KOPT-K1 (cell line): ENCODE results near the gene TAF11L4.
"Not testable (repeated sequence)": the region's sequence is repeated elsewhere in the genome, so short reads cannot be mapped to it uniquely, and the experiment has no call there.

ENCODE experiments used
- H3K27ac ChIP-seq: fragments of 200-600 bp; sonication (generic); 2 replicates; pipeline ENCODE4 v1.5.1; 2016; ENCODE audit warnings: antibody characterized with exemption, mild to moderate bottlenecking, low read depth, low read length; ENCODE audit not compliant: poor library complexity, severe bottlenecking
- H3K36me3 ChIP-seq: fragments of 200-600 bp; sonication (generic); 2 replicates; pipeline ENCODE4 v1.5.1; 2017; ENCODE audit warnings: antibody characterized with exemption, mild to moderate bottlenecking, low read length, moderate library complexity; ENCODE audit not compliant: insufficient read depth
- H3K9me3 ChIP-seq: fragments of 200-600 bp; sonication (generic); 2 replicates; pipeline ENCODE4 v1.5.1; 2017; ENCODE audit warnings: antibody characterized with exemption, low read length, mild to moderate bottlenecking; ENCODE audit not compliant: insufficient read depth, poor library complexity, severe bottlenecking

The TAF11L4 gene

DNA sequence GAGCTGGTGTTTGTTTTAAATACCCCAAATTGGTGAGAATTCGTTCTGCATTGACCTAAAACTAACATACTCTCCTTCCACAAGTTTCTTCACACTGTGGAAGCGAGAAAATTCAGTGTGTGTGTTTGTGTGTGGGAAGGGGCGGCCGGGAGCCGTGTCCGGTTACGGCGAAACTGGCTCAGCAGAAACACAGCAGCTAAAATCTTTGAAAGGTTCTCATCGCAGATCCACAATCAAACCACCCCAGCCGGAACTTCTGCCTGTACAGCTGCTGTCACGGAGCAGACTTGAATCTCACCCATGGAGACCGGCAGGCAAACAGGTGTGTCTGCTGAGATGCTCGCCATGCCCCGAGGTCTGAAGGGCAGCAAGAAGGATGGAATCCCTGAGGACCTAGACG is at the start of gene TAF11L4:
Gene TAF11L4 (plus strand): TSS at position 301 of the 400 bp plus-strand sequence.
- H3K9me3 ChIP-seq, H3K27ac ChIP-seq, H3K36me3 ChIP-seq: not testable (repeated sequence)

DNA sequence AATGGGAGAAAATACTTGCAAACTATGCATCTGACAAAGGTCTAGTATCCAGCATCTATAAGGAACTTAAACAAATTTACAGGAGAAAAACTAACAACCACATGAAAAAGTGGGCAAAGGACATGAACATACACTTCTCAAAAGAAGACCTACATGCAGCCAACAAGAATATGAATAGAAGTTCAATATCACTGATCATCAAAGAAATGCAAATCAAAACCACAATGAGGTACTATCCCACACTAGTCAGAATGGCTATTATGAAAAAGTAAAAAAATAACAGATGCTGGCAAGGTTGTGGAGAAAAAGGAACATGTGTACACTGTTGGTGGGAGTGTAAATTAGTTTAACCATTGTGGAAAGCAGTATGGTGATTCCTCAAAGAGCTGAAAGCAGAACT is 46.5 kb upstream of the TAF11L4 start:
- not testable (repeated sequence) for H3K27ac ChIP-seq, H3K36me3 ChIP-seq, H3K9me3 ChIP-seq

DNA sequence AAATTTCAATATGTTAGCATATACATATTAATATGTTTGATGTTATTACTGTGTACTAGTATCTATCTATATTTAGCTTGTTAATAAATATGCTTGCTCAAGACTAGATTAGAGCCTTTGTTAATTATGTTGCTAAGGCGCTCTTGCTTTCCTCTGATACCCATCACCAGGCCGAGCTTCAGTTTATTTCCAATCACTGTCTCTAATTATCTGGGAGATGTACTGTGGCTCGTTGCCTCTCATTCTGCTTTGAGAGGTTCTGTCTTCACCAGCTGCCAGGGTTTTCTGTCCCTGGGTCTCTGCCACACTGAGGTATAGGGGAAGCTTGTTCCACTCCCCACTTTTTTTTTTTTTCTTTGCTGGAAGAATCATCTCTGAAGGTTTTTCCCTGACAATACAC is 44.6 kb upstream of the TAF11L4 start:
- Histone ChIP-seq H3K27ac (no peak overlapping the region), H3K36me3 (no peaks in the 10 kb centered on the region), H3K9me3 (no peaks in the 10 kb centered on the region)

DNA sequence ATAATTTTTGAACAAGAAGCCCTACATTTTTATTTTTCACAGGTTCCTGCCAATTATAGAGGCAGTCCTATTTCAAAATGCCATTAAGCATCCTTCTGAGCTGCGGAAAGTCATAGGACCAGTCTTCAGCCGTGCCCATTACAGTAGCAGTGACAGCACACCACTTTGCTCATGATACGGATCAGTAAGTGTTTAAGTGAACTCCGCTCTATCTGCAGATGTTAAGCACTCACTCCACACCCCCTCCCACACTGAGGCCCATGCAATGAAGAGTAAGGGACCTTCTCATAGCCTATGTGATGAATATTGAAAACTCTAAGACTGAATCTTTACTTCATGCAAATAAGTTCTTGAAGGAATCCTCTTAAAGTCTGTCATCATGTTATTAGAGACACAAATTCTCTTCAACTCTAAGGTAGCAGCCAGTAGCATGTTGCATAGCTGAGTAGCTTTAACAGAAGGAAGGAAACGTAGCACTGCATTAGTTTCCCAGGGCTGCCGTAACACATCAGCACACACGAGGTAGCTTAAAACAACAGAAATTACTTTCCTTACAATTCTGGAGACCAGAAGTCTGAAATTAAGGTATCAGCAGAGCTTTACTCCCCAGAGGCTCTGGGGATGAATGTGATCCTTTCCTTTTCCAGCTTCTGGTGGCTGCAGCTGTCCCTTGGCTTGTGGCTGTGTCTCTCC is 43.9 kb upstream of the TAF11L4 start:
- no peaks in the 10 kb centered on the region for H3K9me3 ChIP-seq
- H3K36me3 ChIP-seq: no peaks in the 10 kb centered on the region
- H3K27ac ChIP-seq: no peak overlapping the region

DNA sequence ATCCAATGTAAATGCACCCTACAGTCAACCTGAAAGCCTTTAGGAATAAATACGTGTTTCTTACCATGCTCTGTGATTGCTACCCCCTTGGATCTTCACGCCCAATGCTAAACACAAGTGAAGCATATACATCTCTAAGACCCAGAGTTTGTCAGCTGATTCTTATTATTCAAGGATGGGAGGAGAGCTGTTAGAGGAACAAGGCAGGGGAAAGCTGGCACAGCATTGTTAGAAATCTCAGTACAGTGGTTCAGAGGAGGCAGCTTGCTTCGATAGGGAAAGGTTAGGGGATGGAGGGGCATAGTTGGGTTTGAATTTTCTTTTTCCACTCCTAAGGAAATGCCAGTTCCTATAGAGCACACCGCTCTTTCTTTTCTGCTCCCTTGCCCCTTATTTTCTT is 40.2 kb upstream of the TAF11L4 start:
- H3K9me3 ChIP-seq: no peaks in the 10 kb centered on the region
- no peak overlapping the region for H3K27ac ChIP-seq
- H3K36me3 ChIP-seq: no peaks in the 10 kb centered on the region

DNA sequence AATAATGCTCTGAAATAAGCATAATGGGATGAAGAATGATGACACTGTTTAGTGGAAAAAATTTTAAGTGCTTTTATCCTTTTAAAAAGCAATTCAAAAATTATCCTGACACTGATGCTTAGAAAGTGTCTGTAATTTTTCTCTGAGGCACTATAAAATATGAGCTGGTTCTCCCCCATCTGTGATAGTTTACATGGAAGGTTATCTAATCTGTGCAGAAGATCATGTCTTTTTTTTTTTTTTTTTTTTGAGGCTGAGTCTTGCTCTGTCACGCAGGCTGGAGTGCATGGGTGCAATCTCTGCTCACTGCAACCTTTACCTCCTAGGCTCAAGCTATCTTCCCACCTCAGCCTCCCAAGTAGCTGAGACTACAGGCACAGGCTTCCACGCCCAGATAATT is 38.8 kb upstream of the TAF11L4 start:
- H3K9me3 ChIP-seq: no peaks in the 10 kb centered on the region
- H3K27ac ChIP-seq: no peak overlapping the region
- no peaks in the 10 kb centered on the region for H3K36me3 ChIP-seq

DNA sequence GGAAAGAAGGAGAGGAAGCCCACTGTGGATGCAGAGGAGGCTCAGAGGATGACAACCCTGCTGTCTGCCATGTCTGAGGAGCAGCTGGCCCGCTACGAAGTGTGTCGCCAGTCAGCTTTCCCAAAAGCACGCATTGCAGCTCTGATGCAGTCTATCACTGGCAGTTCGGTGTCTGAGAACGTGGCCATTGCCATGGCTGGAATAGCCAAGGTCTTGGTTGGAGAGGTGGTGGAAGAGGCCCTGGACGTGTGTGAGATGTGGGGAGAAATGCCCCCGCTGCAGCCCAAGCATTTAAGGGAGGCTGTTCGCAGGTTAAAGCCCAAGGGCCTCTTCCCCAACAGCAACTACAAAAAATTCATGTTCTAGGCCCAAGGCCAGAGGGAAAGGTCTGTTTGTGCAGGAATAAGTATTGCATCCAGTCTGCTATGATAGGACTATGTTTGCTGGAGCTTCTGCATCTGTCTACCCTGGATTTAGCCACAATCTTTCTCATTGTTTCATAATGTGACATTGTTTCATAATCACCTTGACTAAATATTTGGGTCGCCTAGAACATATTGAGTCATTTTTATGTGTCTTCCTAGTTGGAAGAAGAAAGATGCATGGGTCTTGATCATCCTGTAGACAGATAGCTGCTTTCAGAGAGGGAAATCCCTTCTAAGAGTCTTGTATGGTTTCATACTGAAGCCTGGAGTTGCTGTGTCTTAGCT is 35.0 kb upstream of the TAF11L4 start:
- H3K27ac ChIP-seq, H3K9me3 ChIP-seq, H3K36me3 ChIP-seq: not testable (repeated sequence)

DNA sequence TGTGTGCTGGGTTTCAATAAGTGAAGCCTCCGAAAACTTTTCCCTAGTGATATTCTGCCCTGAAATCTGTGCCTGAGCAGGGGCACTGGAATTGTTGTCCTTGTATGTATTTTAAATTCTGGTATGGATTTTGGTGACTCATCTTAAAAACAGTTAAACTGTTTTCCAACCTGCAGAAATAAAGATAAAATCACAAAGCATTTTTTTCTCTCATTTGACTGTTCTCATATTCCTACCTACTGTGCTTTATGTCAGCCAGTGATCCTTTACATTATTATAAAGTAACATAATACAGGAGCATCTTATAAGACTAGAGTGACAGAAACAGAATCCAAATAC is 34.5 kb upstream of the TAF11L4 start:
- H3K27ac ChIP-seq: no peak overlapping the region
- no peaks in the 10 kb centered on the region for H3K9me3 ChIP-seq
- H3K36me3 ChIP-seq: no peaks in the 10 kb centered on the region

DNA sequence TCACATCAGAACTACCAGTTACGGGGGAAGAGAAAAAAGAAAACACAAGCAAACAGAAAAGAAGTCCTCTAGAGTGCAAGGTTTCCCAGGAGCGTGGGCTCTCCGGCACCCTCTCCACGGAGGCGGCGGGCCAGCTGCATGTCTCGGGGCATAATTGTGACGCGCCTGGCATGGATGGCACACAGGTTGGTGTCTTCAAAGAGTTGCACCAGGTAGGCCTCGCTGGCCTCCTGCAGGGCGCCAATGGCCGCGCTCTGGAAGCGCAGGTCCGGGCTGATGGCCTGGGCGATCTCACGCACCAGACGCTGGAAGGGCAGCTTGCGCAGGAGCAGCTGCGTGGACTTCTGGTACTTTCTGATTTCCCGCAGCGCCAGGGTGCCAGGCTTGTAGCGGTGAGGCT is 30.3 kb upstream of the TAF11L4 start:
- H3K36me3 ChIP-seq, H3K27ac ChIP-seq, H3K9me3 ChIP-seq: not testable (repeated sequence)

DNA sequence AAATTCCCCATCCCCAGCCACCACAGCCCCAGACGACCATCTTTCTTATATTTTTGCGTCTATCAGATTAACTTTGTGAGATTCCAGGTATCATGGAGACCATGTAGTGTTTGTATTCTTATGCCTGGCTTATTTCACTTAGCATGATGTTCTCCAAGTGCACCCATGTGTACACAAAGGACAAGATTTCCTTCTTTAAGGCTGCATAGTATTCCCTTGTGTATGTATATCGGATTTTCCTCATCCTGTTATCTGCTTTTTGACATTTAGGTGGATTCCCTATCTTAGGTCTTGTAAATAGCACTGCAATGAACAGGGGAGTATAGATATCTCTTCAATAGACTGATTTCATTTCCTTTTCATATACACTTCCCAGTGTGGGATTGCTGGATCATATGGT is 28.8 kb upstream of the TAF11L4 start:
- Histone ChIP-seq H3K36me3 (no peaks in the 10 kb centered on the region), H3K9me3 (no peaks in the 10 kb centered on the region)

DNA sequence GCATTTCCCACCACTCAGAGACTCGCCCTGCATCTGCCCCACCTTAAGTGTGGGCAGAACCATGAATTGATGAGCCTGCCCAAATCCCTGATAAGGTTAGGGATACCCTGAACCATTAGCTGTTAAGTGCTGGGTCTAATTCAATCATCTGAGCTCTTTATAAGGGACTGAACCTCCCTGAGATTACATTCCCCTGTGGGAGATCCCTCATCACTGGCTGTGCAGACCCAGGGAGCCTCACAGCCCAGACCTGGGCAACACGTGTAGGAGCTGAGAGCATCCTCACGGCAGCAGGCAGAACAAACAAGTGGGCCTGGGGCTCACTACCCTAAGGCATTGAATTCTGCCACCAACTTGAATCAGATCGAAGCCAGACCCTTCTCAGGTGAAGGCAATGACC is 24.2 kb upstream of the TAF11L4 start:
- H3K36me3 ChIP-seq: no peaks in the 10 kb centered on the region
- H3K27ac ChIP-seq: no peak overlapping the region
- H3K9me3 ChIP-seq: no peaks in the 10 kb centered on the region

More for the DNA sequence above, 28.8 kb upstream of the TAF11L4 start:
- no peak overlapping the region for H3K27ac ChIP-seq

DNA sequence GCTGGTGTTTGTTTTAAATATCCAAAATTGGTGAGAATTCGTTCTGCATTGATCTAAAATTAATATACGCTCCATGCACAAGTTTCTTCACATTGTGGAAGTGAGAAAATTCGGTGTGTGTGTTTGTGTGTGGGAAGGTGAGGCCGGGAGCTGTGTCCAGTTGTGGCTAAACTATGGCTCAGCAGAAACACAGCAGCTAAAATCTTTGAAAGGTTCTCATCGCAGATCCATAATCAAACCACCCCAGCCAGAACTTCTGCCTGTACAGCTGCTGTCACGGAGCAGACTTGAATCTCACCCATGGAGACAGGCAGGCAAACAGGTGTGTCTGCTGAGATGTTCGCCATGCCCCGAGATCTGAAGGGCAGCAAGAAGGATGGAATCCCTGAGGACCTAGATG is 23.7 kb upstream of the TAF11L4 start, which contains the start of gene TAF11L2:
Gene TAF11L2 (plus strand): TSS at position 301 of the 400 bp plus-strand sequence.
- H3K9me3 ChIP-seq, H3K36me3 ChIP-seq, H3K27ac ChIP-seq: not testable (repeated sequence)

DNA sequence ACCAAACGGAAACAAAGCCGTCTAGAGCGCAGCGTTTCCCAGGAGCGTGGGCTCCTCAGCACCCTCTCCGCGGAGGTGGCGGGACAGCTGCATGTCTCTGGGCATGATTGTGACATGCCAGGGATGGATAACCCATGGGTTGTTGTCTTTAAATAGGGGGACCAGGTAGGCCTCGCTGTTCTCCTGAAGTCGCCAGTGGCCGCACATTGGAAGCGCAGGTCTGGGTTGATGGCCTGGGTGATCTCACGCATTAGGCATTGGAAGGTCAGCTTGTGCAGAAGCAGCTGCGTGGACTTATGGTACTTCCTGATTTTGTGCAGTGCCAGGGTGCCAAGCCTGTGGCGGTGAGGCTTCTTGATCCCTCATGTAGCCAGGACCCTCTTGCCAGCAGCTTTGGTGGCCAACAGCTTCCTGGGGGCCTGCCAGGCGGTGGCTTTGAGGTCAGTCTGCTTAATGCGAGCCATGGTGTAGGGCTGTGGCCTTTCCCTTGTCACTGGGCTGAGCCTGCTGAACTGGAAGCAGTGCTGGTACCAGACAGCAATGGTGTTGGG is 9.8 kb upstream of the TAF11L4 start:
- Histone ChIP-seq H3K27ac (no peak overlapping the region), H3K36me3 (no peaks in the 10 kb centered on the region), H3K9me3 (no peaks in the 10 kb centered on the region)

DNA sequence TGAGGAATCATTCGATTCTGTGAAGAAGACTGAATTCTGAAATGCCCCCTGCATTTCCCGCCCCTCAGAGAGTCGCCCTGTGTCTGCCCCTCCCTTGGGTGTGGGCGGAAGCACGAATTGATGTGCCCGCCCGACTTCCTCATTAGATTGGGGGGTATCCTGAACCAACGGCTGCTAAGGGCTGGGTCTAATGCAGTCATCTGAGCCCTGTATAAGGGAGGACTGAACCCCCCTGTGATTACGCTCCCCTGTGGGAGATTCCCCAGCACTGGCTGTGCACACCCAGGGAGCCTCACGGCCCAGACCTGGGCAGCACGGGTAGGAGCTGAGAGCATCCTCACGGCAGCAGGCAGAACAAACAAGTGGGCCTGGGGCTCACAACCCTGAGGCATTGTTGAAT is 4.1 kb upstream of the TAF11L4 start:
- not testable (repeated sequence) for H3K27ac ChIP-seq, H3K36me3 ChIP-seq, H3K9me3 ChIP-seq

DNA sequence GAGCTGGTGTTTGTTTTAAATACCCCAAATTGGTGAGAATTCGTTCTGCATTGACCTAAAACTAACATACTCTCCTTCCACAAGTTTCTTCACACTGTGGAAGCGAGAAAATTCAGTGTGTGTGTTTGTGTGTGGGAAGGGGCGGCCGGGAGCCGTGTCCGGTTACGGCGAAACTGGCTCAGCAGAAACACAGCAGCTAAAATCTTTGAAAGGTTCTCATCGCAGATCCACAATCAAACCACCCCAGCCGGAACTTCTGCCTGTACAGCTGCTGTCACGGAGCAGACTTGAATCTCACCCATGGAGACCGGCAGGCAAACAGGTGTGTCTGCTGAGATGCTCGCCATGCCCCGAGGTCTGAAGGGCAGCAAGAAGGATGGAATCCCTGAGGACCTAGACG is 3.5 kb upstream of the TAF11L4 start, which contains the start of gene TAF11L3:
Gene TAF11L3 (plus strand): TSS at position 301 of the 400 bp plus-strand sequence.
- H3K36me3 ChIP-seq, H3K27ac ChIP-seq, H3K9me3 ChIP-seq: not testable (repeated sequence)

DNA sequence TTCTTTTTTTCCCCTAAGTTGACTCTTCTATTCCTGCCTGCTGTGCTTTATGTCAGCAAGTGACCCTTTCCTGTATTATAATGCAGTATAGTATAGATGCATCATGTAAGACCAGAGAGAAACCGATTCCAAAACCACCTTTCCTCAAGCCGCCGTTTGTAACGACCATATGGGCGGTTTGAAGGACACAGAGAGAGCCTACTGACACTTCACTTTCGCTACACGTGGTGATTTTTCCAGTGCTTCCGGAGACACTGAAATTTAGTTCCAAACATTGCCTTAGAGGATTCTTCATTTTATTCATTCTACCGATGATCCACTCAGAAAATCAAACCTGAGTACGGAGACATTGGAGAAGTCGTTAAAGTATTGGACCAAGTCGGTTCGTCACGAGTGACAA is 2.1 kb upstream of the TAF11L4 start:
- H3K9me3 ChIP-seq, H3K27ac ChIP-seq, H3K36me3 ChIP-seq: not testable (repeated sequence)
